SK-MEL-5 (cell line): Measurements from ENCODE around the gene SSNA1. TPM values are rescaled to one million over a fixed set of nuclear protein-coding genes. Genes with fewer than 3 reads are reported as not detected.

Experiments
- DNase-seq: peaks from one replicate; pipeline ENCODE4 v3.0.0-alpha.2; 2016; ENCODE audit warnings: low read depth, low spot score
- in situ Hi-C: cut with HindIII; loops from 2 replicates; pipeline ENCODE4 v1.10.0; 2016; ENCODE audit warnings: low sequenced_read_pairs, high pct_unique_total_duplicates, low pct_unique_long_range_greater_than_20kb
- total RNA-seq: library from RNA; depleted of rRNA; stranded (reverse); fragments of >200 nt; shearing (Covaris generic); gene quantifications from 2 replicates; pipeline ENCODE4 v1.2.3, GENCODE V29; 2014

The SSNA1 gene
- total RNA-seq, 1 experiment from 2014 or later, result 59.2 TPM

DNA sequence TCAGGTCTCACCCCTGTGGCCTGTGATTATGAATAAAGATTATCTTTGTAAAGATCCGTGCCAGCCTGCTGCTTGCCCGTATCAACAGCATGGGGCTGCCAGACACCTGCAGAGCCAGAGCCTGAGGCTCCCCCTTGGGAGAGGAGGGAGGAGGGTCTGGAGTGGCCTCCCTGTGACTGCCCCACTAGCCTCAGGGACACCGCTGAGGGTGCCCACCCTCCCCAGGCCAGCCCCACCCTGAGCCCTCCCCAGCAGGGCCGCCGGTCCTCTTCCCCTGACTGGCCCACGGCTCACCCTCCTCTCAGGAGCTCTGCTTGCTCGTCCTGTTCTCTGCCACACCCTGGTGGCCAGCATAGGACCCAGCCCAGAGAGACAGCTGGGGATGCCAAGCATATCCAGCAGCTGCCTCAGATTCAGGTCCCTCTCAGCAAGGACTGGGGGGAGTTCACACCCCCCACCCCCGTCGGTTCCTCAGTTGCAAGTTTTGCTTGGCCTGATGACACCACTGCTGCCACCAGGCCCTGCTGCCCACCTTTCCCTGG, 1.9 kb downstream of the SSNA1 start:
- in situ Hi-C loops, result no loop called here

GRCh38 chr9:137191245-137191644, 2.8 kb downstream of the SSNA1 start:
- no peak for DNase-seq
- in situ Hi-C loops, result no loop called here

More for the DNA sequence above, 1.9 kb downstream of the SSNA1 start:
- no peak for DNase-seq

DNA sequence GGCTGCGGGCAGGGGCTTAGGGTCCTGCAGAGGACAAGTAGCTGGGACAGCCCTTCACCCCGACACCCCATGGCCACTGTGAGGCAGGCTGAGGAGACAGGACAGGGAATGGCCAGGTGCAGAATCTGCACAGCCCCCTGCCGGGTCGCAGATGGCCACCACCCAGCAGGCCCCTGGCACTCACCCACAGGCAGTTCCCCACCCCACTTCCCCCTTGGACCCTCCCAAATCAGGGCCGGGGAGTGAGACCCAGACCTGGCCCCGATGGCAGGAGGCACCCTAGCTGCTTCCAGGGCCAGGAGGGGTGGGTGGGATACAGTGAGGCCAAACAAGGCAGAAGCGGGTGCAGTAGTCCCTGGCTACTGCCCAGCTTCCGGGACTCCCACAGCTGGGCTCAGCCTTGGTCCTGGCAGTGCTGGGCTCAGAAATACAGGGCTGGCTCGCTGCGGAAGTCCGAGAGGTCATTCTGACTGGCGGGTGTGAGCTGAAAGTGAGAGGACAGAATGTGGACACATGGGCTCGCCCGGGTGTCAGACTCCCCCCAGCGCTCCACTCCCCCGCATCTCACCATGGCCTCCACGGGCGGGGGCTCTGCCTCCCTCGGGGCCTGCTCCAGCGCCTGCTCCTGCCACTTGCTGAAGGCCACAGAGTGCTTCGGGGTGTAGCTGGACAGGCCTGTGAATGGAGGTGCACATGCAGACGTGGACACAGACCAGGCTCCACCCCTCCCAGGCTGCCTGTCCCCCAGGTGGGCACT, 3.4 kb downstream of the SSNA1 start:
- no peak for DNase-seq
- in situ Hi-C loops, result no loop called here

- DNase-seq, result no peak
- in situ Hi-C loops, result no loop called here
Measured at GRCh38 chr9:137192448-137192780, 3.9 kb downstream of the SSNA1 start.

DNA sequence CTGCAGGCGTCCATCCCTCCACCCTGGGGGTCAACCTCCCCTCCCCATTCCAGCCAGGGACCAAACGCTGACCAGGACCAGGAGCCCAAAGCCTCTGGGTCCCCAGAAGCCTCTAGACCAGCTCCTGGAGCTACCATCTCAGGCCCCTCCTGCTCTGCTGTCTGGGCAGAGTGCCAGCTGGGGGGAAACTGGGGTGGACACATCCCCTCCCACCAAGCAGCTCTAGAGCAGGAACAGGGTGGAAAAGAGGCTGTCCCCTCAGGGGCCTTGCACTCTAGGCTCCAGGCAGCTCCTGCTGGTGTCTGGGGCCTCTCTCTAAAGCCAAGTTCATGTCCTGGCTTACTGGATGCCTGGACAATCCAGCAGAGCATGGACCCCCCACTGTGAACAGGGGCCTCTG, 4.4 kb downstream of the SSNA1 start:
- DNase-seq, result no peak
- in situ Hi-C loops, result no loop called here

- no peak for DNase-seq
- in situ Hi-C loops, result no loop called here
Measured at GRCh38 chr9:137193771-137194170, 5.3 kb downstream of the SSNA1 start.

DNA sequence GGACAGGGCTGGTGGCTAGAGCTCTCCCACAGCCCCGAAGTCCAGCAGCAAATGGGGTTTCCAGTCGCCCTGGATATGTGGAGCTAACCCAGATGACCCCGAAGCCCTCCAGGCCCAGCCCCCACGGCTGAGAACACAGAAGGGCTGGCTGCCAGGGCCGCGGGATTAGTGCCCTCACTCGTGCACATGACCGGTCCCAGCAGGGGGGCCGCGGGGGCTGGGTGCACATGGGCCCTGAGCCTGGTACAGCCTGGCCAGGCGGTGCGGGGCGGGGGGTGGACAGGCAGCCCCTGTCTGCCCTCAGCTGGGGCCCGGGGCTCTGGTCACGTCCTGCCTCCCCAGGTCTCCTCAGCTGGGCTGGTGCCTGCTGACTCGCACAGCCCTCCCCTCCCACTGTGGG, 5.9 kb downstream of the SSNA1 start:
- in situ Hi-C loops, result no loop called here
- peak; percentile 27 for DNase-seq

- DNase-seq, result no peak
- in situ Hi-C loops, result no loop called here
Measured at GRCh38 chr9:137194909-137195308, 6.4 kb downstream of the SSNA1 start.

GRCh38 chr9:137195525-137196220, 7.2 kb downstream of the SSNA1 start:
- in situ Hi-C loops, result no loop called here
- no peak for DNase-seq

- in situ Hi-C loops, result no loop called here
- no peak for DNase-seq
Measured at GRCh38 chr9:137198051-137198901, 9.8 kb downstream of the SSNA1 start.

GRCh38 chr9:137198902-137199283, 10.4 kb downstream of the SSNA1 start:
- DNase-seq, result no peak
- in situ Hi-C loops, result no loop called here

GRCh38 chr9:137199411-137200121, 11.1 kb downstream of the SSNA1 start:
- in situ Hi-C loops, result no loop called here
- DNase-seq, result no peak

- peak; percentile 100 for DNase-seq
- in situ Hi-C loops, result no loop called here
Measured at GRCh38 chr9:137200311-137201204, 12.1 kb downstream of the SSNA1 start, which contains the start of gene TPRN. Gene TPRN, minus strand, starts transcription at chr9:137200741. Its CDS starts 30 bp downstream, at chr9:137200711.

DNA sequence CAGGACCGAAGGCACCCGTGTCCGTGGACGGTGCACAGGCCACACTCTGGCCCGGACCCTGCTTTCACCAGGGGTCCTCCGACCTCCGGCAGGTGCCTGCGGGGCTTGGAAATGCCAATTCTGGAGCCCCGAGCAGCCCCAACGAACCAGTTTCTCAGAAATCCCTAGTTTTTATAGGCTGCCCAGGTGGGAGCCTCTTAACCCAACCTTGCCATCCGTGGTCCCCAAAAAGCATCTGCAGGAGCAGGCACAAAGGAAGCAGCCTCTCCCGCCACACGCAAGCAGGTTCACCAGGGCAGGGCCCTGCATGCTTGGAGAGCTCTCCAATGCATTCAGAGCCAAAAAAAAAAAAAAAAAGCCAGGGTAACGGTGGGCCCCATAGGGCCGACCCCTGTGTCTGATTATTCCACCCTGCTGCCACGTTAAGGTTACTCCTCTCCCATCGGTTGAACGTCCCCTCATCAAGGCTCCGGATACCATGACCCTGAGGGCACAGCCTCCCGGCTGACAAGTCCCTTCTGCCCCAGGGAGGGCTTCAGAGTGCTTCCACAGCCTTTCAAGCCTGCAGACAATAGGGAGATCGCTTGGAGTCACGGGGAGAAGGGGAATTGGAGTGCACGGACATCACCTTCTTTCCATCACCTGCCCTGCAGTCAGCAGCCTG, 12.9 kb downstream of the SSNA1 start:
- in situ Hi-C loops, result no loop called here
- DNase-seq, result no peak

- in situ Hi-C loops, result no loop called here
- no peak for DNase-seq
Measured at GRCh38 chr9:137202966-137203365, 14.5 kb downstream of the SSNA1 start.

- in situ Hi-C loops, result no loop called here
Measured at GRCh38 chr9:137204731-137205125, 16.3 kb downstream of the SSNA1 start.

More at GRCh38 chr9:137204731-137205125, 16.3 kb downstream of the SSNA1 start:
- no peak for DNase-seq
